PFSK-1 (cell line): Measurements from ENCODE around the gene MYRF.

Source experiments
- FOXP2 ChIP-seq: optimal IDR thresholded peaks from 2 replicates; pipeline ENCODE3; 2011; ENCODE audit warnings: borderline replicate concordance, control low read depth, inconsistent platforms; ENCODE audit not compliant: insufficient read depth; ENCODE audit errors: extremely low read length, extremely low read depth
- POLR2AphosphoS5 ChIP-seq: IDR thresholded peaks from 2 replicates; pipeline ENCODE4 v1.6.1; 2012; ENCODE audit warnings: low read depth, mild to moderate bottlenecking, control low read depth, low read length, moderate library complexity
- SIN3A ChIP-seq: IDR thresholded peaks from 2 replicates; pipeline ENCODE4 v1.6.1; 2012; ENCODE audit warnings: mild to moderate bottlenecking, low read length, moderate library complexity, borderline replicate concordance; ENCODE audit not compliant: insufficient read depth
- TAF1 ChIP-seq: IDR thresholded peaks from 2 replicates; pipeline ENCODE4 v1.6.1; 2012; ENCODE audit warnings: low read length, control low read depth, borderline replicate concordance; ENCODE audit not compliant: insufficient read depth
- TF ChIP-seq, protein P1 (sequence below), 2 experiments: IDR thresholded peaks; 2 replicates each; pipeline versions ENCODE4 v1.6.1 to v1.8.0; 2011 to 2012; ENCODE audit warnings: low read depth in 2 of 2, low read length in 2 of 2, control low read depth in 1 of 2, inconsistent platforms in 1 of 2, mild to moderate bottlenecking in 1 of 2, moderate library complexity in 1 of 2; ENCODE audit not compliant: insufficient read depth in 1 of 2

MYRF gene

DNA sequence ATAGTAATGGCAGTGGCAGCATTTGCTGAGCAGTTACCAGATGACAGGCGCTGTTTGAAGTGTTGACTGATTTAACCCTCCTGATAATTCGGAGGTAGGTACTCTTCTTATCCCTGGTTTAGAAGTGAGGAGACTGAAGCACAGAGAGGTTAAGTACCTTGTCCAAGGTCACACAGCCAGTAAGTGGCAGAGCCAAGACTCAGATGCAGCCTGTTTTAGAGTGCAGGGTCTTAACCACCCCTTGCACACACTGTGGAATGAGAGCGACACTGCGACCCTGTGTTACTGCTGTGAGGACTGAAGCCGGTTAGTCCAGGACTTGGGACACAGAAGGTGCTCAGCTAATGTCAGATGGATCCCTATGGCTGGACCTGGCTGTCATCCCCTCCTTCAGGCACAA, 37.5 kb upstream of the MYRF start:
- TF ChIP-seq TAF1 (no peak), POLR2AphosphoS5 (no peak), SIN3A (no peak), FOXP2 (no peak)
- TF ChIP-seq, protein P1, sequence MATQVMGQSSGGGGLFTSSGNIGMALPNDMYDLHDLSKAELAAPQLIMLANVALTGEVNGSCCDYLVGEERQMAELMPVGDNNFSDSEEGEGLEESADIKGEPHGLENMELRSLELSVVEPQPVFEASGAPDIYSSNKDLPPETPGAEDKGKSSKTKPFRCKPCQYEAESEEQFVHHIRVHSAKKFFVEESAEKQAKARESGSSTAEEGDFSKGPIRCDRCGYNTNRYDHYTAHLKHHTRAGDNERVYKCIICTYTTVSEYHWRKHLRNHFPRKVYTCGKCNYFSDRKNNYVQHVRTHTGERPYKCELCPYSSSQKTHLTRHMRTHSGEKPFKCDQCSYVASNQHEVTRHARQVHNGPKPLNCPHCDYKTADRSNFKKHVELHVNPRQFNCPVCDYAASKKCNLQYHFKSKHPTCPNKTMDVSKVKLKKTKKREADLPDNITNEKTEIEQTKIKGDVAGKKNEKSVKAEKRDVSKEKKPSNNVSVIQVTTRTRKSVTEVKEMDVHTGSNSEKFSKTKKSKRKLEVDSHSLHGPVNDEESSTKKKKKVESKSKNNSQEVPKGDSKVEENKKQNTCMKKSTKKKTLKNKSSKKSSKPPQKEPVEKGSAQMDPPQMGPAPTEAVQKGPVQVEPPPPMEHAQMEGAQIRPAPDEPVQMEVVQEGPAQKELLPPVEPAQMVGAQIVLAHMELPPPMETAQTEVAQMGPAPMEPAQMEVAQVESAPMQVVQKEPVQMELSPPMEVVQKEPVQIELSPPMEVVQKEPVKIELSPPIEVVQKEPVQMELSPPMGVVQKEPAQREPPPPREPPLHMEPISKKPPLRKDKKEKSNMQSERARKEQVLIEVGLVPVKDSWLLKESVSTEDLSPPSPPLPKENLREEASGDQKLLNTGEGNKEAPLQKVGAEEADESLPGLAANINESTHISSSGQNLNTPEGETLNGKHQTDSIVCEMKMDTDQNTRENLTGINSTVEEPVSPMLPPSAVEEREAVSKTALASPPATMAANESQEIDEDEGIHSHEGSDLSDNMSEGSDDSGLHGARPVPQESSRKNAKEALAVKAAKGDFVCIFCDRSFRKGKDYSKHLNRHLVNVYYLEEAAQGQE (IDR thresholded peaks at IDR 0.05; ENCODE audit: insufficient read depth in 1 of 2, low read depth in 2 of 2, low read length in 2 of 2), result no peak

DNA sequence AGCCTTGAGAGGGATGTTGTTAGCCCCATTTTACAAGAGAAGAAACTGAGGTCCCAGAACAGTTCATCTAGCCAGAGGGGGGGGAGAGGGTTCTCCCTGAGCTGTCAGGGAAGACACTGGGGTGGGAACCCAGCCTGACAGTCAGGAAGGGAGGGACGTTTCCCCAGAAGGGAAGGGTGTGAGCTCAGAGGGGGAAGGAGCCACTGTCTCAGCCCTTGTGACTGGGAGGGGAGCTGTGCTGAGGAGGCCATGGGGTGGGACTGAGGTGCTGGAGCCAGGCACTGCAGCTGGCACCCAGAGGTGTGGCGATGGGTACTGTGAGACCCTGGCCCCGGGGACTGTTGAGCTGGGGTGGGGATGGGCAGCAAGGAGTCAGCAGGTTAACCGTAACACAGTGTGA, 36.6 kb upstream of the MYRF start:
- TF ChIP-seq POLR2AphosphoS5, result no peak
- TF ChIP-seq, protein P1 (IDR thresholded peaks at IDR 0.05; ENCODE audit: insufficient read depth in 1 of 2, low read depth in 2 of 2, low read length in 2 of 2), result no peak
- TF ChIP-seq TAF1, result no peak
- TF ChIP-seq SIN3A, result no peak
- no peak for TF ChIP-seq FOXP2

DNA sequence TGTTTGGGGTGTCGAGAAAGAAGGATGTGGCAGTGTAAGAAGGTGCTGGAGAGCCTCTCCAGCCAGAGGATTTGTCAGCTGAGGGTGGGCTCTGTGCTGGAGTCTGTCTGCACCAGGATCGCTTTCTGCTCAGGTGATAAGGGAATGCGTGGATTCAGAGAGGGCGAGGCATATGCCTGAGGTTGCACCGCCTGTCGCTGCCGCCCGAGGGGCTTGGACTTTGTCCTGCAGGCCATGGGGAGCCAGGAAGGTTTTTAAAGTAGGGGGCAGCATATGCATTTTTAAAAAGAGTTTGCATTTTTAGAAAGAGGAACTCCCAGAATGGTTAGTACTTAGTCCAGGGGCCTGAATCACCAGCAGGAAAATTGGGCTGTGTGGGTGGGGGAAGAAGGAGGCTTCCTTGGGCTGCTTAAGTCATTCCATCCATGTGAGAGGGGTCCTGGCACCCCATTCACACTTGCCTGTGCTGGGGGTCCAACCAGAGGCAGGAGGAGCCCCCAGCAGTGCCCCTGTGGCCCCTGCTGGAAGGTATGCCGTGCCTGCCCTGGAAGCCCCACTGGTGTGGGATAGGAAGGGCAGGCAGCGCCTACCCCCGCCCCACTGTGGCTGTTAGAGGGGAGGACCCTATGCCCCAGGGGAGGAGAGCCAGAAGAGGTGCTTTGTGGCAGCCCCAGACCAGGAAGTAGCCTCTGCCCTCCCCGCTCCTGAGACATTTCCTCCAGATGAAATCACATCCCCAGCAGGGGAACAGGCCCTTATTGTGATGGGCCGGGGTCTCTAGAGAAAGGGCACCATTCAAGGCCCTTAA, 35.8 kb upstream of the MYRF start:
- TF ChIP-seq FOXP2, result no peak
- TF ChIP-seq, protein P1 (IDR thresholded peaks at IDR 0.05; ENCODE audit: insufficient read depth in 1 of 2, low read depth in 2 of 2, low read length in 2 of 2), result no peak

DNA sequence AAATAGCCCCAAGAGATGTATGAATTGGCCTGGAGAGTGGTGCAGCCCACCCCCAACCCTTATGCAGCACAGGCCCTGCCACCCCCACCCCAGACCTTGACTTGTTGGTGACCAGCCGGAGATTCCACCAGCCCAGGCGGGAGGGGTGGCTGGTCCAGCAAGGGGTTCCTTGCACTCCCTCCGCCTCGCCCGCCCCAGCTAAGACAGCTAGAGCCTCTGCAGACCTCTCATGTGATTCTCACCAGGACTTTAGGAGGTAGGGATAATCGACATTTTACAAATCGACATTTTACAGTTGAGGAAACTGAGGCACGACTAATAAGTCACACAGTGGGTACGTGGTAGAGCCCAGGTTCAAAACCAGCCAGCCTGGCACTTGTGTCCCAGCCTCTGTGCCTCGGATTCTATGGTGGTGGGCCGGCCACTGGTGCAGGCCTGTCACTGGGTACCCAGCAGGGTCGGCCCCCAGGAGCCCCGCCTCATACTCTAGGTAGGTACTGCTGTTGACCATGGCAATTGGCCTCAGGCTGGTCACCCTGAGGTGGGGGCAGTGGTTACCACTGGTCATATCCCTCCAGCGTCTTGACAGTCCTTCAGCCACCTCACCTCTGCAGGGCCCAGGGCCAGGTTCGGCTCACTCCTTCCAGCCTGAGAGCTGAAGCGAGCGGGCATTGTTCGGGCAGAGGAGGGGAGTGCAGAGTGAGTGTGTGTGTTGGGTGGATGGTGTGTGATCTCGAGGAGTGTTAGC, 35.0 kb upstream of the MYRF start:
- TF ChIP-seq POLR2AphosphoS5 (no peak), SIN3A (no peak), TAF1 (no peak), FOXP2 (no peak)
- TF ChIP-seq, protein P1 (IDR thresholded peaks at IDR 0.05; ENCODE audit: insufficient read depth in 1 of 2, low read depth in 2 of 2, low read length in 2 of 2), result no peak
